Breast epithelium (tissue), 3 donors: ENCODE data around the gene HDAC4.

Source experiments
- POLR2A ChIP-seq: fragments of 450-650 bp; IDR thresholded peaks from one replicate; pipeline ENCODE4 v1.6.1; 2016; ENCODE audit warnings: antibody characterized with exemption, mild to moderate bottlenecking, moderate library complexity
- POLR2AphosphoS5 ChIP-seq, 3 donors: sonication (generic); formaldehyde crosslinking; IDR thresholded peaks; one replicate each; pipeline ENCODE4 v1.6.1; 2017; ENCODE audit warnings: antibody characterized with exemption in 3 of 3
- TF ChIP-seq, protein P1 (sequence below), 3 donors: fragments of 450-650 bp; IDR thresholded peaks; one replicate each; pipeline ENCODE4 v1.5.1; 2016 to 2017; ENCODE audit warnings: antibody characterized with exemption in 3 of 3, mild to moderate bottlenecking in 3 of 3, moderate library complexity in 3 of 3

DNA sequence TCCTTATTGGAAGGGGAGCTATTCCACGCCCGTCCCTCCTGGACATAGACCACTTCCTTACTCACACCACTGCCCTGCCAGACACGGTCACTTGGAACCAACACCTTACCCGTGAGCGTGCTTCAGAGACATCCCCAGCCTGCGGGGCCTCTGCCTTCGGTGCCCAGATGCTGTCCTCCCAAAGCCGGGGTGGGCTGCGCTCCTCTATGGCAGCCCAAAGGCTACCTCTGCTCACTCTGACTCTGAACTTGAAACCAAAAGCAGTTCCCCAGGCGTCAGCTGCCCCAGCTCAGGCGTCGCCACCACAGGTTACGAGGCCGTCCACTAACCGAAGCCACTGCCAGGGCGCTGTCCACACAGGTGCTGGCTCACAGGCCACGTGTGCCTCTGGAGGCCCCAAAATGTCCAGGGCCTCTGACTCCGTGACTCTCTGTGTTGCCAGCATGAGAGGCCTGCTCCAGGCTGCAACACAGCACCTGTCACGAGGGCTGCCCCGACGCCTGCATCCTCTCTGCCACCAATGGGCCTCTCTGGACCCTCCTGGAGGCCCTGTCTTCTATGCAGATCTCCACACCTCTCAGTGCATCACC is 23.8 kb downstream of the HDAC4 start:
- TF ChIP-seq, protein P1, sequence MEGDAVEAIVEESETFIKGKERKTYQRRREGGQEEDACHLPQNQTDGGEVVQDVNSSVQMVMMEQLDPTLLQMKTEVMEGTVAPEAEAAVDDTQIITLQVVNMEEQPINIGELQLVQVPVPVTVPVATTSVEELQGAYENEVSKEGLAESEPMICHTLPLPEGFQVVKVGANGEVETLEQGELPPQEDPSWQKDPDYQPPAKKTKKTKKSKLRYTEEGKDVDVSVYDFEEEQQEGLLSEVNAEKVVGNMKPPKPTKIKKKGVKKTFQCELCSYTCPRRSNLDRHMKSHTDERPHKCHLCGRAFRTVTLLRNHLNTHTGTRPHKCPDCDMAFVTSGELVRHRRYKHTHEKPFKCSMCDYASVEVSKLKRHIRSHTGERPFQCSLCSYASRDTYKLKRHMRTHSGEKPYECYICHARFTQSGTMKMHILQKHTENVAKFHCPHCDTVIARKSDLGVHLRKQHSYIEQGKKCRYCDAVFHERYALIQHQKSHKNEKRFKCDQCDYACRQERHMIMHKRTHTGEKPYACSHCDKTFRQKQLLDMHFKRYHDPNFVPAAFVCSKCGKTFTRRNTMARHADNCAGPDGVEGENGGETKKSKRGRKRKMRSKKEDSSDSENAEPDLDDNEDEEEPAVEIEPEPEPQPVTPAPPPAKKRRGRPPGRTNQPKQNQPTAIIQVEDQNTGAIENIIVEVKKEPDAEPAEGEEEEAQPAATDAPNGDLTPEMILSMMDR (IDR thresholded peaks at IDR 0.05): no peak
- TF ChIP-seq POLR2AphosphoS5 (IDR thresholded peaks at IDR 0.05): no peak
- TF ChIP-seq POLR2A: no peak
